Right ventricle myocardium superior (tissue), 1 donor: ENCODE data around the gene GRID1. TPM values are rescaled to one million over a fixed set of nuclear protein-coding genes. Genes with fewer than 3 reads are reported as not detected.
A peak's percentile ranks its signal among the peaks of the same experiment; 100 is the strongest.

ENCODE experiments used
- ATAC-seq: fragments of 200-7000 bp; cut with Tn5 transposase; one replicate; pipeline ENCODE4 v1.9.1; 2020; ENCODE audit warnings: mild to moderate bottlenecking; ENCODE audit not compliant: poor library complexity
- DNase-seq: peaks from one replicate; pipeline ENCODE4 v3.0.0-alpha.2; 2020
- intact Hi-C: fragments of 100-400 bp; cut with DNase I; formaldehyde crosslinking; loops from one replicate; pipeline ENCODE4 v1.11.2; 2022
- total RNA-seq: library from RNA; stranded (reverse); fragmentation: NEBNext Ultra II Directional; extraction: Animal tissue kit (Norgen Biotek cat#: 25700); gene quantifications from one replicate; pipeline ENCODE4 v1.2.1, GENCODE V29; 2021
- donor health status: DM: no; HTN: yes; CAD: no; lungs with severe emphysema.

GRID1 gene
- total RNA-seq, 1 donor from 2014 or later, result 1.1 TPM

DNA sequence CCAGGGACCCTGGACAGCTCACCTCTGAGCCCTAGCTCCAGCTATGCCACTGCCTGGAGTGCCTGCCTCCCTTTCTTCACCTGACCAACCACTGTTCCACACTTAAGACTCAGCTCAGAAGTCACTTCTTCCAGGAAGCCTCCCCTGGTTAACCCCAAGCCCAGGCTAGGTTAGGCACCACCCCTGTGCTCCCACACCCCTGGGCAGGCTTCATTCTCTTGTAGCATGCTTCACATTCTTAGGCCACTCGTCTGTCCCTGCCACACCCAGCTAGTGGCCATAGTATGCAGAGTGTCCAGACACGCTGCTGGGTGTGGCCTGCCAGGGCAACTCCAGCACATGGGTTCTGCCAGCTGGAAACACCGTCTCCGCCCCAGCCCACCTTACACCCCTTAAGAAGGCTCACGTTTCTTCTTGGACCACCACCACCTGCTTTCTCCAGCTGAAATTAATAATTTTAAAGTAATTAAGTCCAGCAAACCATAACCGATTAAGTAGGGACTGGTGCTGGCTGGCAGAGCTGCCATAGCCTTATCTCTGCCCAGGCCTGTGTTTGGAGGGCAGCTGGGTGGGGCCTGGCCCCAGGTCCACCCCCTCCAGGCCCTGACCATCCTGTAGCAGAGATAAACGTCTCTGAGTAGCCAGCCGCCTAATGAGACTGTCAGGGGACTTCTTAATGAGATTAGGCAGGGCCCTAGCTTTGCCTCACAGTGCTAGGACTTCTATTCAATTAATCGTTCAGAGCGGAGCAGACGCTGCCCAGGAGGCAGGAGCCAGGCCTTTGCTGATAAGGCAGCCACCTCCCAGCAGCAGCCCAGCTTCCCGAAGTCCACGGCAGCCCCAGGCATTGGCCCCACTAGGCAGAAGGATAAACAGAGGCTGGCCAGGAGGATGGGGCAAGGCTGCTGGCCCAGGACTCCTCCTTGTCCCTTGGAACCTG is 20.5 kb downstream of the GRID1 start:
- intact Hi-C loops, result no loop called here
- peak; percentile 21 for DNase-seq
- no peak for ATAC-seq

DNA sequence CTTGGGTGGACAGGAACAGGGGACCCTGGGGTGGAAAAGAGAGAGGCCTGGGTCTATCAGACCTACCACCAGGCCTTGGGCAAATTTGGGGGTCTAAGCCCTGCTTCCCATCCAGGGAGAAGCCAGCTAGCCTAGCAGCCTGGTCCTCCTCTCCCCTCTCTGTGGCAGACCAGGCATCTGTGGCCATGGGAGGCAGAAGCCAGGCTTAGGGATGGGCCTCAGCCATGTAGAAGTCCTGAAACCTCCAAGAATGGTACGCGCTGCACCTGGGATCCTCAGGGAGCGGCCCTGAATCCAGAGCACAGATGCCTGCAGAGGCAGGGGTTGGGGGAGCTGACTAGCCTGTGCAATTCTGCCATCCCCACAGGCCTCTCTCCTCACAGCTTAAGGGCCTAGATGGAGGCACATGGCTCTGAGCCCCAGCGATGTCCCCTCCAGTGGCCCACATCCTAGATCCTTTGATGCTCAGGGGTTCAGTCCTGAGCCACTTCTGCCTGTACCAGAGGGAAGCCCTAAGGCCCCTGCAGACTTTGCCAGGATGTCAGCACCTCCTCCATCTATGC is 21.2 kb downstream of the GRID1 start:
- no peak for ATAC-seq
- peak; percentile 1 for DNase-seq
- intact Hi-C loops, result no loop called here

DNA sequence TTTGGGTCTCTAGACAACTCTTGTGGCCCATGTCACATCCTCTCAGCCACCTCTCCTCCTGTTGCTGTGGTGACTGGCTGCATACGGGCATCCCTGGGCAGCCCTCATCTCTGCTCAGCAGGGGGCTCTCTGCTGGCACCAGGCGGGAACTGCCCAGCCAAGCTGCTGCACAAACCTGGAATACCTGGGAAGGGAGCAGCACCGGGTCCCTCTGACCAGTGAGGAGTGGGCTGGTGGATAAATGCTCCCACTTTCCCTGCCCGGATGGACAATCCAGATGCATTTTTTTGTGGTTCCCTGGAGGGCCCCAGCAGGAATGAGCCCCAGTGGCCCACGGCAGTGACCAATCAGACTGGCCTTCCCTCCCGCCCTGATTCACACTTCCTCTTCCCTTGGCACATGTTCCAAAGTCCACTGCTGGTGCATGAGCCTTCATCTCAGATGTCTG is 21.9 kb downstream of the GRID1 start:
- ATAC-seq, result no peak
- peak; percentile 32 for DNase-seq
- intact Hi-C loops, result no loop called here

DNA sequence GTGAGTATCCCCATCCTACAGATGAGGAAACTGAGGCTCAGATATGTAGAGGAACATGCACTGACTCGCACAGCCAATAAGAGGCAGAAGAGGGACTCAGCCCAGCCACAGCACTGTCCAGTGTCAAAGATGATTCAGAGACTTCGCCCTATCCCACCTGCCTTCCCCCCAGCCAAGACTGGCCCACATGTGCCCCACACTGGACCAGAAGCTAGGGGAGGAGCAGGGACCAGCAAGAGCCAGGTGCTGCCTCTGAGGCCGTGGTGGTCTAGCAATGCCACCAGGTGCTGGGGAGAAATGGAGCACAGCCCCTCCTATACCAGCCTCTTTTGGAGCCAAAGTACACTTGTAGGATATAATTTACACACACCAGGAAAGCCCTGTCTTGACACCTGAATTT is 22.3 kb downstream of the GRID1 start:
- ATAC-seq (no peak), DNase-seq (peak; percentile 13)

DNA sequence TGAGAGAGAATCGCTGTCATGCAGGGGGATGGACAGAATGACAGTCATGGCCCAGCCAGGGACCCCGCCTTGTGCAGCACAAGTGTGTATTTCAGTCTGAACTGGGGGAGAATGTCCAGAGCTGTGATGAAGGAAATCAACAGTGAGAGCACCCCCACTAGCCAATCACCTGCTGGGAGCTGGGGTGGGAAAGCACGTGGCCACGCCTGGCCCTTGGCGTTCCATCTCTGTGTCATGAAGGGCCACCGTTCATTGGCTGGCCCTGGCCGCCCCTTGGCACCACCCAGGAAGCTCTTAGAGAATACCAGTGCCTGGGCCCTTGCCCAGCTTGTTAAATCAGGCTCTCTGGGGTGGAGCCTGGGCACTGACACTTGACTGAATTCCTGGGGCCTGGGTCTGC is 22.8 kb downstream of the GRID1 start:
- no peak for ATAC-seq
- DNase-seq, result peak; percentile 17
- intact Hi-C loops, result no loop called here

More for the DNA sequence above, 22.3 kb downstream of the GRID1 start:
- intact Hi-C loops, result no loop called here

DNA sequence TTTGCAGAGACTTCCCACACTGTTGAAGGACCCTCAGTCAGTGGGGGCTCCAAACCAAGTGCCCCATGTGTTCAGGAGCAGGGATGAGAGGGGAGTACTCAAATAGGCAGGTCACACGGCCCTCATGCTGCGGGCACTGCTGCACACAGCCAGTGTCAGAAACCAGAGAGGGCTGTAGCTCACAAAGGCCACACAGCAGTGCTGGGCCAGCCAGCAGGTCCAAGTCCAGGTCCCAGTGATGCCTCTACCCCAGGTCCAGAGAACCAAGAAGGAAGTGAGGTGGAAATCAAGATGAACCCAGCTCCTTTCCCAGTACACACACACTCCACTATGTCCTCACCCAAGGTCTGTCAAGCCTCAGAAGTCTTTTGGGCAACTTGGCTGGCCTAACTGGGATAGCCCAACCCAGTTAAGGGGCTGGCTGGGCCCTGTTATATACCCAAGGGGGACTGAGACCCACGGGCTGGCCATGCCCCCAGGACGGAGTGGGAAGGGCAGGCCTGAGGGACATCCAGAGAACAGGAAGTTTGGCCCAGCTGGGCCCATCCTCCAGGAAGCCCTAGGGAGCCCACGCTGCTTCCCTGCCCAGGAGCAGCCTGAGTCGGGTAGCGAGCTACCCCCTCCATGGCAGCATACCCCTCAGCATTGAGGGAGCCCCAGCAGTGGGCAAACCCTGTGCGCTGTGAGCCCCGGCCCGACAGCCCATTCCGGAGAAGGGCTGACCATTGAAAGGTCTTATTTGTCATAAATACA is 24.3 kb downstream of the GRID1 start:
- intact Hi-C loops, result no loop called here
- ATAC-seq, result no peak
- DNase-seq, result peak; percentile 27

DNA sequence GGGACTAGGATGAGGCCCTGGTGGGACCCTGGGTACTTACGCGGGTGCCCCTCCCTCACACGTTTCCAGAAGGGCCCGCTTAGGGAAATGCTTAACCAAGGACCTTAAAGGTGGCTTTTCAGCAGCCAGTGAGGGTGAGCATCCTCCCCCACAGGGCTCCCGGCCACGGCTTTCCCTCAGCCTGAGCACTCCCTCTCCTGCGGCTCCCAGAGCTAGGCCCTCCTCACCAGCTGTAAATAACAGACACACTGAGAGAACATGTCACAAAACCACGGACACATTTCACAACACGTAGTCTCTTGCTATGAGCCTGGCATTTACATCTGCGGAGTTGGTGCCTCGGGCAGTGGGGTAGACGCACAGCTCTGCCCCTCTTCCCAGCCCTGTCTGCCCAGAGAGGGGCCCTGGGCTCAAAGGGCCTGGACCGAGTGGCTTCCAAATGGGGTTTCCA is 25.2 kb downstream of the GRID1 start:
- peak; percentile 25 for DNase-seq
- intact Hi-C loops, result no loop called here
- ATAC-seq, result no peak

DNA sequence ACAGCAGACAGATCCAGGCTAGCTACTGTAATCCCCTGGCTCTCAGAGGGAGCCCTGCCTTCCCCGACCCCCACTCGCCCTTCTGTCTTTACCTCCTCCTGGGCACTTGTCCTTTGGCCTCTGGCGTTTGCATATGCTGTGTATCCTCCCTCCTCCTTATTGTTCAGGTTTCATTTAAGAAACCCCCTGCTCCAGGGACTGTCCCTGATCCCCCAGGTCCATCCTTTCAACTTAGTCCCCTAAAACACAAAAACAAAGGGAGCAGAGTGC is 25.7 kb downstream of the GRID1 start:
- intact Hi-C loops, result no loop called here
- ATAC-seq, result no peak
- no peak for DNase-seq

DNA sequence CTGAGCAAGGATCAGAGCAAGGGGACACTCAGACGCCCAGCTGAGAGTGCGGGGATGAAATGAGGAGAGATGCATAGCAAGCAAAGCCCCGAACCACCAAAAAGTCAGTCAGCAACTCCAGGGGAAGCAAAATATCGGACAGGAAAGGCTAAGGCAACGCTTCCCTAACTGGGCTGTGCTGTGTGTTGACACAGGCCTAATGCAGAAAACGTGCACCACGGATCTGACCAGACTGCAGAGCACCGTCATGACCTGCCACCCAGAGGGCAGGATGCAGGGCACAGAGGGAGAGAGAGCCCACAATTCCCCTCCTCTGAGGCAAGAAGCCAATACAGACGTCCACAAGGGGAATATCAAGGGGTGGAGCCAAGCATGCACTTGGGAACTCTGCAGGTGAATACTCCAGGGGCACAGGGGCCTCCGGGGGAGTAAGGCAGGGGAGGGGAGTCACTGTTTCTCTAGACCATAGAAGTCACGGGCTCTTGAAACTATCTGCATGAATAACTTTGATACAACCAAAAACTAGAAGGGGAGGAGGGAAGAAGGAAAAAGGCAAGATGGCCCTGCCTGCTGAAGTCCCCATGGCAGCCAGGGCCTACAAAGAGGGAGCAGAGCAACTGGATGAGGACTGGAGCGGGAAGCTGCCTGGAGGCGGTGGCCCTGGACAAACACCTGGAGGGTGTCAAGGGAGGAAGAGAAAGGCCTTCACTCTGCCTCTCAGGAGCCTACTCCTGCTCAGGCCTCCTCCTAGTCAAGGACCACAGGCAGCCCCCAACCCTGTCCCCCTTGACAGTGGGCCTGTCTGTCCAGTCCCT is 26.2 kb downstream of the GRID1 start:
- DNase-seq, result peak; percentile 12
- no peak for ATAC-seq
- intact Hi-C loops, result no loop called here

DNA sequence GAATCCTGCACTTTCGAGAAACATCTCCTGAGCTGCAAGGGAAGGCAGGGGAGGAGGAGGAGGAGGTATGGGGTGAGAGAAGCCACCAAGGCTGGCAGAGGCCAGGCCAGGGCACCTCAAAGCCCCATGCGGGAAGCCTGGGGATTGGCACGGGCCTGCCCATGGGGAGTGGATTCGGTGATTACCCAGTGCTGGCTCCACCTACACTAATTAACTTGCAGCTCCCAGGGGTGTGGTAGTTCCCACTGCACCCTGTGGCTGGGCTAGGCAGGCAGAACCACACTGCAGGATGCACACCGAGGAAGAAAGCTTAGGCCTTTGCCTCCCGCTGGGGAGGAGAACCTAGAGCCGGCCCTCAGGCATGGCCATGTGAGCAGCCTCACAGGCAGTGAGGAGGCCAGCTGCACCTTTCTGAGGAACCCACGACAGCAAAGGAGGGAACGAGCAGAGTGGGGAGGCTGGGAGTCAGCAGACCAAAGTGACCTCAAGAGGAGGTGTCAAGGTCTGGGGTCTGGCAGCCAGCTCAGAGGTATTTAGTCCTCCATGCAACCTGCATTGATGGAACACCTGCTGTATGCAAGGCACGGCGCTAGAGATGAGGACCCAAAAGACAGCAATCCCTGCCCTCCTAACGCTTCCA is 27.2 kb downstream of the GRID1 start:
- DNase-seq, result peak; percentile 8
- intact Hi-C loops, result no loop called here
- no peak for ATAC-seq

DNA sequence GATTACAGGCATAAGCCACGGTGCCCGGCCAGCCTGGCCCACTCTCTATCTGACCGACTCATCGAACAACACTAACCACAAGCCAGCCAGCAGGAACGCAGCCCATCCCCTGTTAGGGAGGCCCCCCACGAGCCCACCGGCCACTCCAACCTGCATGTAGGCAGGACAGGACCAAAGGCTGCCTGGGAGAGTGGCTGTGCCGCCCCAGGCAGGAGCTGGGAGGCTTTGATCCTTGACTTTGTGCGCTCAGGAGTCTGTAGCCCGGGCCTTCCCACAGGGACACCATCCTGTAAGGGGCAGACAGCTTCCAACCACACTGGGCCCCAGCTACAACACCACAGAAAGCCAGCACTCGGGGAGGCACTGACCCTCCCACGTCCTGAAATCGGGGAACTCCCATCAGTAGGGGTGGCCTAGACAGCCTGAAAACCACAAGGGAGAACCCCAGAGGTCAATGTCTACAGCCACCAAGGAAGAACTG is 29.4 kb downstream of the GRID1 start:
- DNase-seq, result peak; percentile 34
- intact Hi-C loops, result no loop called here
- no peak for ATAC-seq

DNA sequence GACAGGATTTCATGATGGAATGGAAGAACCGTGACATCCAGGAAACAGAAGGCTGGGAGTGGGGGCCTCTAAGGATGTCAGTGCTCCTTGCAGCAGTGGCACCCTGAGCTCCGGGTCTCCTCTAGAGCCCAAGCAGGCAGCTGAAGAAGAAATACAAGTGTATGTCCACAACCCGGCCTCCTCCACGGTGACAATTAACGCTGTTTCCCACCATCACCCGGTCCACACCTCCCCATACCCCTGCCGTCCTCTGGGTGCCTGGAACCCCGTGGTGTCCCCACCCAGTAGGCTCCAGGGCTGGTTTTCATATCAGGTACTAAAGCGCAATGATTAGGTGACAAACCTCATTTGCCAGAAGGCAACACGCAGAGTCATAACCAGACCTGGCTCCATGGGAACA is 30.3 kb downstream of the GRID1 start:
- no peak for ATAC-seq
- DNase-seq, result peak; percentile 13

DNA sequence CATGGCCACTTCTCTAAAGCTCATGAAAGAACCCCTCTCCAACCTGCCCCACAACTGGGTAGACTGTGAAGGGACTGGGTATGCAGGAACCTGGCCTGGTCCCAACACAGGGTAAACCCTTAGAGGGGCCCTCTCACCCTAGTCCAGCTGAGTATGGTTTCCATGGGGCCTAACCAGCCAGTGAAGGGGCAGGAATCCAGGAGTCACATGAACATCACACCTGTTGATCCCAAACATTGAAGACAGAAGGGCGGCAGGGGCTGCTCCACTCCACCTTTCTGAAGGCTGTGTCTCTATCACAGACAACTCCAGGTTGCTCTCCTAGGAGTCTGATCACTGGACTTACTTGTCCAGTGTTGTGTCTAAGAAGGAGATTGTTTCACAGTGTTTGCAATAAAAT is 30.8 kb downstream of the GRID1 start:
- DNase-seq, result peak; percentile 10
- intact Hi-C loops, result no loop called here
- no peak for ATAC-seq

More for the DNA sequence above, 30.3 kb downstream of the GRID1 start:
- intact Hi-C loops, result no loop called here

DNA sequence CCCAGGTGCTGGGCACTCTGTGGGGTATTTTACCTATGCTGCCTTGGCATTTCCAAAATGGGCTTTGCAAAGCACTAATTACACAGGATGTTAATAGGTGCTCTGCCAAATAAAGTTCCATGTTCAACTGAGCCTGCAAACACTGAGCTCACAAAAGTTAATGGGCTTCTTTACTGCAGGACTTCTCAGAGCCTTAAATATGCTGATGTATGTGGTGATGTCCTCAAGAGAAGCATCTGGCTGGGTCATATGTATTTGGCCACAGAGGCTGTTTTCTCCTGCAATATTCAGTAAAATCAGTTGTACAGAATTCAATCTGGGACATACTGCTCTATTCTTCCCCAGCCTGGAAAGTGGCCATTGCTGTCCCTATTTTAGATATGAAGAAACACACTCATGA is 31.3 kb downstream of the GRID1 start:
- no peak for DNase-seq
- intact Hi-C loops, result no loop called here

DNA sequence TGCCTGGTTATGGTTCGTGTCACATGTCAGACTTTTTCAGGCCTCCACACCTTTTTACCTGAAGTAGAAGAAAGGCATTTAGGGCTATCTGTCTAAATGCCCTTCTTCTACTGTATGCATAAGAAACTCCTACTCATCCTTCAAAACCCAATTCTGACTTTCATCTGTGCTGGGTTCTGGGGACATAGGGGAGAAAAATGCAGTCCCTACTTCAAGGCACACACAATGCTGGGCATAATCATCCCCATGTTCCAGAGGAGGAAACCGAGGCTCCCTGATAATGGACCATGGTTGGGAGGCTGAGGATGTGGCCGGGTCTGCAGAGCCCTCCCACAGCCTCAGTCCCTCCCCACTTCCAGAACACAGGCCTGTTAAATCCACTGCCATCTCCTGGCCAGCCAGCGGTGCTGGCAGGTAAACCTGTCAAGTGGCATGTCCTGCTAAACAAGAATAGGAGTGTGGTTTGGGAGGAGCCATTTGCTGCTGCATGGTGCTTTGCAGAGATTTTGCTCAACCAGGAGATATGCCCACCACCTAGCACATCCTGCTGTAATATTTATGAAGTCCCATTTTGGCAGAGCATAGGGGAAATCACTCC is 32.0 kb downstream of the GRID1 start:
- DNase-seq (peak; percentile 8), ATAC-seq (no peak)
- intact Hi-C loops, result no loop called here

More for the DNA sequence above, 31.3 kb downstream of the GRID1 start:
- no peak for ATAC-seq

DNA sequence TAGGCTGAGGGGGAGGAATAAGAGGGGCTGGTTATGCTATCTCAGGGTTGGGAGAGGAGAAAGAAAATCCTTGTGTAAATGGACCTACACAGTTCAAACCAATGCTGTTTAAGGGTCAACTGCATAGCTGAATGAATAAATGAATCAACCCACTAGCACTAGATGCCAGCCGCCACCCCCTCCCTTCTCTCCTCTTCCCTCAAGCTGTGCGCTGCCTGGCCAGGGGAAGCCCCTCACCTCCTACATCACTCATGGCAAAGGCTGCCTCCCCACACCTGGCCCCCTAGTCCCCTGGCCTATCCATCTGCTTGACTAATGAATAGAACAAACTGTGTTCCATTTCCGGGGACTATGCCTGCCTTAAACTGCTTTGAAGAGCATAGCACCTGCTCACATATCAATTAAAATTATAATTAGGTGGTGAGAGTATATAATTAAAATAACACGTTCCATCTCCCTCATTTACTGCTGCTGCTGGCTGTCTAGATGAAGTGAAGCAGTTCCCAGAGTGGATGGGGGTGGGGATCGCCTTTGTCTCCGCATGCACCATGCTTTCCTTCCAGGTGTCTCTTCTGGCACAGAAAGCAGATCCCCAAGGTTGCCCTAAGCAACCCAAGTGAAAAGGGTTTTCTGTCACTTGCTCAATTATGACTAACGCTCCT is 32.6 kb downstream of the GRID1 start:
- ATAC-seq (no peak), DNase-seq (peak; percentile 23)
- intact Hi-C loops, result no loop called here

DNA sequence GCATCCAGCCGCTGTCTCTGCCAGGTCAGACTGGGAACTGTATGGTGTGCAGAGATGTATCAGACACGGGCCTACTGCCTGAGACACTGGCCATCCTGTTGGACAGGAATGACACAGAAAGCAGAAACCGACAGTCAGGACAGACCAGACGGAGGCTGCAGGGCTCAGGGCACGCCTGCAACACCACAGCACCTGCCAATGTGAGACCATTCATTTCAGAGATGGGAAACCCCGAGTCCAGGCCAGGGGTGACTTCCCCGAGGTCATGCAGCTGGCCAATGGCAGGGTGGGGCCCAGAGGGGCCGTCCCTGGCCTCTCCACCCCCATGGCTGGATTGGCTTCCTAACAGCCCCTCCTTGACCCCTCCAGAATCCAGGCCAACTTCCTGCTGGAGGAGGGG is 34.7 kb downstream of the GRID1 start:
- intact Hi-C loops, result no loop called here
- no peak for ATAC-seq
- DNase-seq, result no peak
